Measurements from ENCODE around the gene ASTN2. TPM values are rescaled to one million over a fixed set of nuclear protein-coding genes. Genes with fewer than 3 reads are reported as not detected.

The ASTN2 gene
- total RNA-seq, 4 donors from 2014 or later = 0.94 to 5.6 (median 3.7) TPM

GRCh38 chr9:116992865-116993264 lies 422.0 kb downstream of the ASTN2 start:
- Histone ChIP-seq H3K27me3 (no peaks in the 10 kb centered on the region), H3K4me1 (no peaks in the 10 kb centered on the region), H3K27ac (no peak overlapping the region), H3K4me3 (replicated peaks in 1 of 3) (no peak overlapping the region), H3K36me3 (no peaks in the 10 kb centered on the region), H3K9me3 (no peaks in the 10 kb centered on the region)
- intact Hi-C loops (cut with DNase I) = no loop called here
- 63 to 68% methylated on average over 2 of the region's 2 CpGs for WGBS, 2 donors
- no peak for DNase-seq
- TF ChIP-seq CTCF (IDR thresholded peaks at IDR 0.05) (no peak), POLR2A (IDR thresholded peaks at IDR 0.05) (no peak)

GRCh38 chr9:116991051-116991450 lies 423.8 kb downstream of the ASTN2 start:
- H3K27me3 ChIP-seq = no peaks in the 10 kb centered on the region
- no peaks in the 10 kb centered on the region for H3K4me1 ChIP-seq
- WGBS, 2 donors = 85 to 96% methylated on average over 2 of the region's 2 CpGs
- DNase-seq = no peak
- H3K9me3 ChIP-seq = no peaks in the 10 kb centered on the region
- H3K27ac ChIP-seq = no peak overlapping the region
- TF ChIP-seq CTCF (IDR thresholded peaks at IDR 0.05) (no peak), POLR2A (IDR thresholded peaks at IDR 0.05) (no peak)
- H3K36me3 ChIP-seq = no peaks in the 10 kb centered on the region
- intact Hi-C loops (cut with DNase I) = no loop called here
- H3K4me3 ChIP-seq (replicated peaks in 1 of 3) = no peak overlapping the region

GRCh38 chr9:116990592-116990991 lies 424.3 kb downstream of the ASTN2 start:
- TF ChIP-seq POLR2A (IDR thresholded peaks at IDR 0.05) (no peak), CTCF (IDR thresholded peaks at IDR 0.05) (no peak)
- intact Hi-C loops (cut with DNase I) = no loop called here
- Histone ChIP-seq H3K4me1 (no peaks in the 10 kb centered on the region), H3K36me3 (no peaks in the 10 kb centered on the region), H3K4me3 (replicated peaks in 1 of 3) (no peak overlapping the region), H3K9me3 (no peaks in the 10 kb centered on the region), H3K27ac (no peak overlapping the region), H3K27me3 (no peaks in the 10 kb centered on the region)
- 72 to 74% methylated on average over 1 of the region's 1 CpG for WGBS, 2 donors
- DNase-seq = no peak

GRCh38 chr9:116987721-116988485 lies 427.0 kb downstream of the ASTN2 start:
- Histone ChIP-seq H3K4me3 (replicated peaks in 1 of 3) (no peak overlapping the region), H3K36me3 (no peaks in the 10 kb centered on the region), H3K27ac (no peak overlapping the region), H3K9me3 (no peaks in the 10 kb centered on the region), H3K4me1 (no peaks in the 10 kb centered on the region), H3K27me3 (no peaks in the 10 kb centered on the region)
- 75 to 79% methylated on average over 5 of the region's 5 CpGs for WGBS, 2 donors
- no peak for TF ChIP-seq POLR2A (IDR thresholded peaks at IDR 0.05)
- TF ChIP-seq CTCF (IDR thresholded peaks at IDR 0.05) = no peak
- DNase-seq = no peak
- intact Hi-C loops (cut with DNase I) = no loop called here

GRCh38 chr9:116986015-116986414 lies 428.8 kb downstream of the ASTN2 start:
- Histone ChIP-seq H3K4me1 (no peaks in the 10 kb centered on the region), H3K9me3 (no peaks in the 10 kb centered on the region), H3K36me3 (no peaks in the 10 kb centered on the region), H3K27me3 (no peaks in the 10 kb centered on the region), H3K4me3 (replicated peaks in 1 of 3) (no peak overlapping the region), H3K27ac (no peak overlapping the region)
- DNase-seq = no peak
- TF ChIP-seq POLR2A (IDR thresholded peaks at IDR 0.05) (no peak), CTCF (IDR thresholded peaks at IDR 0.05) (no peak)
- 55 to 65% methylated on average over 7 of the region's 7 CpGs for WGBS, 2 donors
- intact Hi-C loops (cut with DNase I) = no loop called here

Measured in thyroid gland (tissue), 4 donors.